Gastroesophageal sphincter (tissue), 4 donors: ENCODE results near the gene AGO1. TPM values are rescaled to one million over a fixed set of nuclear protein-coding genes. Genes with fewer than 3 reads are reported as not detected.

Experiments
- ATAC-seq: fragments of 150-250 bp; one replicate; pipeline ENCODE4 v1.9.1; 2016; ENCODE audit warnings: mild to moderate bottlenecking, moderate library complexity
- H3K27ac ChIP-seq, 4 donors: fragments of 200-600 bp; sonication (generic) in 3 of 4; 1 replicate in 3 of 4; 2 replicates in 1 of 4; pipeline ENCODE4 v1.5.1; 2016 to 2019
- H3K27me3 ChIP-seq: fragments of 200-600 bp; sonication (generic); one replicate; pipeline ENCODE4 v1.5.1; 2019
- H3K36me3 ChIP-seq, 2 donors: fragments of 200-600 bp; sonication (generic); one replicate each; pipeline ENCODE4 v1.5.1; 2019; ENCODE audit warnings: control low read depth in 1 of 2
- H3K4me1 ChIP-seq, 3 donors: fragments of 200-600 bp; sonication (generic); 1 replicate in 2 of 3; 2 replicates in 1 of 3; pipeline ENCODE4 v1.5.1; 2016 to 2019; ENCODE audit warnings: control low read depth in 2 of 3
- H3K4me3 ChIP-seq, 2 donors: fragments of 200-600 bp; sonication (generic); one replicate each; pipeline ENCODE4 v1.5.1; 2019; ENCODE audit warnings: mild to moderate bottlenecking in 1 of 2, moderate library complexity in 1 of 2
- H3K9me3 ChIP-seq, 3 donors: fragments of 200-600 bp; sonication (generic); one replicate each; pipeline ENCODE4 v1.5.1; 2017 to 2019; ENCODE audit warnings: control low read depth in 2 of 3
- EP300 ChIP-seq: sonication (generic); formaldehyde crosslinking; IDR thresholded peaks from one replicate; pipeline ENCODE4 v1.6.1; 2017; ENCODE audit warnings: antibody characterized with exemption, mild to moderate bottlenecking
- POLR2A ChIP-seq, 2 donors: fragments of 450-650 bp; IDR thresholded peaks; one replicate each; pipeline ENCODE4 v1.6.1; 2017; ENCODE audit warnings: antibody characterized with exemption in 2 of 2, mild to moderate bottlenecking in 2 of 2, moderate library complexity in 1 of 2
- POLR2AphosphoS5 ChIP-seq: sonication (generic); formaldehyde crosslinking; IDR thresholded peaks from one replicate; pipeline ENCODE4 v1.6.1; 2017; ENCODE audit warnings: antibody characterized with exemption
- WGBS, 2 donors: methylation state at CpG; one replicate each; pipeline ENCODE4 v1.1.5; 2018; ENCODE audit warnings: low coverage in 1 of 2; 5-methylcytosine and 5-hydroxymethylcytosine counted together
- total RNA-seq, 4 donors: library from RNA; depleted of rRNA; stranded (reverse); fragments of >200 nt; gene quantifications; one replicate each; pipeline ENCODE4 v1.1.0, GENCODE V29; 2016
- TF ChIP-seq, protein P1 (sequence below), 4 experiments: fragments of 200-600 bp in 2 of 4; fragments of 450-650 bp in 2 of 4; sonication (generic) in 1 of 4; IDR thresholded peaks; one replicate each; pipeline ENCODE4 v1.5.1; 2017 to 2019; ENCODE audit warnings: antibody characterized with exemption in 4 of 4, mild to moderate bottlenecking in 2 of 4, moderate library complexity in 2 of 4

The AGO1 gene
- total RNA-seq = 10 to 100 TPM; 19.5 to 39.5 (median 24.1) TPM

DNA sequence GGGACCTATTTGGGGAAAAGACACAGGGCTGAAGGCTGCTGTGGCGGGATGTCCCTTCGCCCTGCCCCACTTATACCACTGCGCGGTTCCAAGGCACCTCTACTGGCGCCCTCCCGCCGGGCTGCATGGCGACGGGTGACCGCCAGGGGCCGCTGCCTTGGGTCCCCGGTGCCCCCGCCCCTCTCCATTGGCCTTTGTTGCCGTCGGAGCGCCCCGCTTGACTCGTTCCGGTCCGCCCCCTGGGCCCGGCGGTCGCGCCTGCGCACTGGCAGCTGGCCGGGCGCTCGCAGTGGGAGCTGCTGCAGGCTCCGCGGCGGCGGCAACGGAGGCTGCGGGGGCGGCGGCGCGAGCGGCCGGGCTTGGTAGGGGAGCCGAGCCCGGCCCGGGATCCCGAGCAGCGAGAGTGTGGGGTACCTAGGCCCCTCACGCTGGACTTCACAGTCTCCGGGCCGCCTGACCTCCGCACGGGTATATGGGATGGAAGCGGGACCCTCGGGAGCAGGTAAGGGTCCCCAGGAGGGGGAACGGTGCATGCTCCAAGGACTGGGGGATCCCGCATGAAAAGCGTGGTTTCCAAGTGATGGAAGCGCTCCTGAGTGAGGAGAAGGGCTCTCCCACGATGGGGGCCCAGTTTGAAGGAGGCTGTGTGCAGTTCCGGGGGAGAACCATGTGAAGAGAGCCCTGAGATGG lies at the start of gene AGO1:
Gene AGO1, plus strand, starts transcription at position 265 of the 690 bp plus-strand sequence. Its CDS starts 213 bp downstream, at position 478.
- Histone ChIP-seq H3K9me3 (no peaks in the 10 kb centered on the region), H3K36me3 (peaks cover 0 to 5% of the 10 kb centered on the region in 2 donors), H3K27me3 (no peaks in the 10 kb centered on the region), H3K4me3 (peak within 1 kb of the TSS; percentile 63 to 93), H3K4me1 (peaks cover 0 to 47% (median 9%) of the 10 kb centered on the region in 3 donors), H3K27ac (peak within 1 kb of the TSS; percentile 4 to 87 (median 85))
- 0 to 10% methylated on average over 1 to 7 of the region's 58 CpGs for WGBS, 2 donors
- peak; percentile 95 for ATAC-seq
- TF ChIP-seq POLR2AphosphoS5 (peak; percentile 31), POLR2A (IDR thresholded peaks at IDR 0.05) (peak; percentile 67 to 83), EP300 (no peak)
- TF ChIP-seq, protein P1, sequence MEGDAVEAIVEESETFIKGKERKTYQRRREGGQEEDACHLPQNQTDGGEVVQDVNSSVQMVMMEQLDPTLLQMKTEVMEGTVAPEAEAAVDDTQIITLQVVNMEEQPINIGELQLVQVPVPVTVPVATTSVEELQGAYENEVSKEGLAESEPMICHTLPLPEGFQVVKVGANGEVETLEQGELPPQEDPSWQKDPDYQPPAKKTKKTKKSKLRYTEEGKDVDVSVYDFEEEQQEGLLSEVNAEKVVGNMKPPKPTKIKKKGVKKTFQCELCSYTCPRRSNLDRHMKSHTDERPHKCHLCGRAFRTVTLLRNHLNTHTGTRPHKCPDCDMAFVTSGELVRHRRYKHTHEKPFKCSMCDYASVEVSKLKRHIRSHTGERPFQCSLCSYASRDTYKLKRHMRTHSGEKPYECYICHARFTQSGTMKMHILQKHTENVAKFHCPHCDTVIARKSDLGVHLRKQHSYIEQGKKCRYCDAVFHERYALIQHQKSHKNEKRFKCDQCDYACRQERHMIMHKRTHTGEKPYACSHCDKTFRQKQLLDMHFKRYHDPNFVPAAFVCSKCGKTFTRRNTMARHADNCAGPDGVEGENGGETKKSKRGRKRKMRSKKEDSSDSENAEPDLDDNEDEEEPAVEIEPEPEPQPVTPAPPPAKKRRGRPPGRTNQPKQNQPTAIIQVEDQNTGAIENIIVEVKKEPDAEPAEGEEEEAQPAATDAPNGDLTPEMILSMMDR (IDR thresholded peaks at IDR 0.05) = peak in 3 of 4 experiments; percentile 88 to 94 (median 94)

DNA sequence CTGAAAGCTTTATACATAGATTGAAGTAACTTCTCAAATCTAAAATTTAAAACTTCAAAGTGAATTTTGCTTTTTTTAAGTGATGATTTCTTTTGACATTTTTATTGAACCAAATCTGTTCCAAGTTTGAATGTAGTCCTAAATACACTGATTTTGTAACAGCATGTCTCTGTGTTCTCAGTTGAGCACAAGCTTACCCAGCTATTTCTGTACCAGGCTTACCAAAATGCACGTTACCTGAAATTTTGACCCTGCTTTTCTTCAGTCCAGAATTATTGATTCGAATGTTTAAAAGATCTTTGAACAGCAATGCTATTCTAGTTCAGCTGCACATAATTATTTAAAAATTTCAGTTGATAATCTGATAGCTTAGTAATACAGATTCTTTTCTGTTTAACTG lies 49.6 kb upstream of the AGO1 start:
- Histone ChIP-seq H3K27me3 (no peaks in the 10 kb centered on the region), H3K36me3 (peaks cover 5 to 100% of the 10 kb centered on the region in 2 donors), H3K27ac (no peak overlapping the region), H3K9me3 (no peaks in the 10 kb centered on the region), H3K4me3 (no peak overlapping the region), H3K4me1 (no peaks in the 10 kb centered on the region)
- TF ChIP-seq EP300 (no peak), POLR2A (IDR thresholded peaks at IDR 0.05) (no peak), POLR2AphosphoS5 (no peak)
- TF ChIP-seq, protein P1 (IDR thresholded peaks at IDR 0.05) = no peak
- no peak for ATAC-seq
- WGBS, 2 donors = 84 to 94% methylated on average over 2 of the region's 2 CpGs

DNA sequence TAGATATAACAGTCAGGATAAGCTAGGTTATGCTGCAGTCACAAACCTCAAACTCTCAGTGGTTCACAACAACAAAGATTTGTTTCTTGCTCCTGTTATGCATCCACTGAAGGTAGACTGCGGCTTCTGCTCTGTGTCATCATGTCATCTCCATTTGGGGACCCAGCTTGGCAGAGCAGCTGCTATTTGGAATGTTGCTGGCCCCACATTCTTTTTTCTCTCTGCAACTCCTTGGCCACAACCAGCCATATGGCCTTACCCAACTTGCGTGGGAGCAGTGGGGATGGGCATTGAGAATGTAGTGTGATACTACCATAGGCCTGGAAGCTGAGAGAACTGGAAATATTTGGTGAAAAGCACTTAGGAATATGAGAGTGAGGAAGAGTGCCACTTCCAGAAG lies 48.8 kb upstream of the AGO1 start:
- H3K4me1 ChIP-seq = no peaks in the 10 kb centered on the region
- no peaks in the 10 kb centered on the region for H3K27me3 ChIP-seq
- ATAC-seq = no peak
- TF ChIP-seq, protein P1 (IDR thresholded peaks at IDR 0.05) = no peak
- TF ChIP-seq POLR2A (IDR thresholded peaks at IDR 0.05) (no peak), POLR2AphosphoS5 (no peak), EP300 (no peak)
- no peak overlapping the region for H3K4me3 ChIP-seq
- H3K27ac ChIP-seq = no peak overlapping the region
- 94 to 100% methylated on average over 1 to 2 of the region's 2 CpGs for WGBS, 2 donors
- peaks cover 5 to 100% of the 10 kb centered on the region in 2 donors for H3K36me3 ChIP-seq
- H3K9me3 ChIP-seq = no peaks in the 10 kb centered on the region

DNA sequence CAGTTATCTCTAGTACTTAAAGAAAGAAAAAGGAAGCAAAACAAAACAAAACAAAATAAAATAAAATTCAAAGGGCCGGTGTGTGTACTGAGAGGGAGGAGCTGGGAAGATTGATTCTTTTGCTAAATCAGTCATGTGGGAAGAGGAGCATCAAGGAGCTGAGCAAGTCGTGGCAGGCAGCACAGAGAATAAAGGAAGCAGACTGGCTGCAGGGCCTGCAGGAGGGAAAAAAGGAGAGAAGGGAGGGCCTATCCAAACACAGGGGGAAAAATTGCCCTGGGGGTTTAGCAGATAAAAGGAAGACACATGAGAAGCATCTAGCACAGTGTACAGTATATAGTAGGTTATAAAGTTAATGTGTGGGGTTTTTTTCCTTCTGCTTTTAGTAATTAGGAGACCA lies 47.6 kb upstream of the AGO1 start:
- Histone ChIP-seq H3K4me1 (no peaks in the 10 kb centered on the region), H3K36me3 (peaks cover 5 to 100% of the 10 kb centered on the region in 2 donors), H3K9me3 (no peaks in the 10 kb centered on the region), H3K27ac (no peak overlapping the region), H3K4me3 (no peak overlapping the region), H3K27me3 (no peaks in the 10 kb centered on the region)
- WGBS, 2 donors = 0 to 53% methylated on average over 1 to 2 of the region's 2 CpGs
- no peak for ATAC-seq
- TF ChIP-seq, protein P1 (IDR thresholded peaks at IDR 0.05) = no peak
- TF ChIP-seq EP300 = no peak
- TF ChIP-seq POLR2AphosphoS5 = no peak
- TF ChIP-seq POLR2A (IDR thresholded peaks at IDR 0.05) = no peak

DNA sequence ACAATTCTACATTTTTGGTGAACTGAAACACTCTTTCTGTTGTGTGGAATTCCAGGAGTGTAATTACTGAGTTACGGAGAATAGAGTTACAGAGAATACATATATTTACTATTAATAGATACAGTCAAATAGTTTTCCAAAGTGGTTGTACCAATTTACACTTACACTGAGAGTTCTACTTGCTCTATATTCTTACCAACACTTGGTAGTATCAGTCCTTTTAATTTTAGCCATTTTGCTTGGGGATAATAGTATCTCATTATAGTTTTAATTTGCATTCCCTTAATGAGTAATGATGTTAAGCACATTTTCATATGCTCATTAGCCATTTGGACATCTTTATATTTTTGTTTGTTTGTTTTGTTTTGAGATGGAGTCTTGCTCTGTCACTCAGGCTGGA lies 46.3 kb upstream of the AGO1 start:
- H3K4me3 ChIP-seq = no peak overlapping the region
- WGBS, 2 donors = 95 to 100% methylated on average over 1 of the region's 1 CpG
- H3K27ac ChIP-seq = no peak overlapping the region
- H3K27me3 ChIP-seq = no peaks in the 10 kb centered on the region
- TF ChIP-seq EP300 (no peak), POLR2AphosphoS5 (no peak), POLR2A (IDR thresholded peaks at IDR 0.05) (no peak)
- TF ChIP-seq, protein P1 (IDR thresholded peaks at IDR 0.05) = no peak
- no peaks in the 10 kb centered on the region for H3K9me3 ChIP-seq
- no peak for ATAC-seq
- peaks cover 5 to 100% of the 10 kb centered on the region in 2 donors for H3K36me3 ChIP-seq
- H3K4me1 ChIP-seq = no peaks in the 10 kb centered on the region
